Activated CD8-positive, alpha-beta memory T cell treated with anti-CD3 and anti-CD28 coated beads for 36 hours (primary cell): Measurements from ENCODE around the gene MBD2. TPM values are rescaled to one million over a fixed set of nuclear protein-coding genes. Genes with fewer than 3 reads are reported as not detected.
"Not testable (repeated sequence)": the region's sequence is repeated elsewhere in the genome, so short reads cannot be mapped to it uniquely, and the experiment has no call there.

Source experiments
- CTCF ChIA-PET: fragments of 350-600 bp; sonication (Branson Sonifier 250); formaldehyde crosslinking; loops from one replicate; lab custom pipeline; 2021; ENCODE audit warnings: antibody characterized with exemption; lab: Charles Lee
- POLR2A ChIA-PET: fragments of 350-600 bp; sonication (Branson Sonifier 250); formaldehyde crosslinking; loops from one replicate; lab custom pipeline; 2021; ENCODE audit warnings: antibody characterized with exemption; lab: Charles Lee
- total RNA-seq, 2 experiments: library from RNA; stranded (reverse); gene quantifications; one replicate each; pipeline ENCODE4 v1.2.3, GENCODE V29; 2021

MBD2 gene
- total RNA-seq, 2 experiments from 2014 or later, result 175 to 192 TPM

GRCh38 chr18:54130631-54131030 lies 93.8 kb downstream of the MBD2 start:
- POLR2A ChIA-PET, result no interaction called here
- CTCF ChIA-PET, result no interaction called here

DNA sequence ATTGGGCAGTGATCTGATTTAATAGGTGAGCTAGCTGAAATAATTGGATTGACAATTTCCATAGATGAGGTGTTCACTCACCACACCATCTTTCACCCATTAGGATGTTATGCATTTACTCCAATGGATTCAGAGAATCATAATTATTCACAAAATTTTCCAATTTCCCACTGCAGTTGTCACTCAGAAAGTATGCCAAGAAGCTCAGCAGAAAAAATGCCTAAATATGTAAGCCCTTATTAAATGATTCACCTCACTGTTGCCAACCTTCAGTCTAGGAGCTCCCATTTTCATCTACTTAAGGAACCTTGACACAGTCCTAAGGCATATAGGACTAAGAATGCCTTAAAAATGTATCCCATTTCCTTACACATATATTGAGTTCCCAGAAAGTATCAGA lies 94.3 kb downstream of the MBD2 start:
- POLR2A ChIA-PET, result no interaction called here

DNA sequence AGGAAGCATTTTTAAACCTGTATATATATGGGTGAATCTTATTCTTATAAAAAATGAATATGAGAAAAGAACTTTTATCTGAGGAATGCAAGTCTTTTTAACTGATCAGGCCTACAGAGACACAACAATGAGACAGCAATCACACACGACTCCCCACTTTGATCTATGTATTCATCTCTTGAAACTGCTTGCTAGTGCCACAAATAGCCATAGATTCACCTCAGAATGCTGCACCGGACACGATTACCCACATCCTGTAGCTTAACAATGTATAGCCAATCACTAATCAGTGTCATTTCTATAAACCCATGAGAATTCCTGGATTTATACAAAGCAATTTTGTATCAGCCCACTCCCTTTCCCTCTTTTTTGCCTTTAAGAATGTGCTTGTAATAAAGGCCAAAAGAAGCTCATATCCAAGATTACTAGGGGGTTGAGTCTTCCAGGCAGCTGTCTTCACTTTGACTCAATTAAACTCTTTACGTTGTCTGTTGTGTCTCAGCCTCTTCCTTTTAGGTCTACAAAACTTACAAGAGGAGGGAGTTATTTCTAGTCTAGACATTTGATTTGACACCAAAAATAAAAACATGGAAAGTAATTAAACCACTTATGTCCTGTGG lies 94.9 kb downstream of the MBD2 start:
- CTCF ChIA-PET, result interaction anchor here (1.8 kb wide), 1 partner anchor 18 kb away, joined by 6 read pairs; no protein-coding TSS in a partner anchor
- POLR2A ChIA-PET, result no interaction called here

More for the DNA sequence above, 94.3 kb downstream of the MBD2 start:
- CTCF ChIA-PET, result interaction anchor here (1.8 kb wide), 1 partner anchor 17 kb away, joined by 6 read pairs; no protein-coding TSS in a partner anchor

- CTCF ChIA-PET, result interaction anchor here (0.7 kb wide), 1 partner anchor 9 kb away, joined by 3 read pairs; no protein-coding TSS in a partner anchor
- POLR2A ChIA-PET, result interaction anchor here (0.7 kb wide), 1 partner anchor 141 kb away, joined by 3 read pairs; the partner anchor contains the start of gene POLI
Observed at GRCh38 chr18:54127759-54128378, 96.6 kb downstream of the MBD2 start.

DNA sequence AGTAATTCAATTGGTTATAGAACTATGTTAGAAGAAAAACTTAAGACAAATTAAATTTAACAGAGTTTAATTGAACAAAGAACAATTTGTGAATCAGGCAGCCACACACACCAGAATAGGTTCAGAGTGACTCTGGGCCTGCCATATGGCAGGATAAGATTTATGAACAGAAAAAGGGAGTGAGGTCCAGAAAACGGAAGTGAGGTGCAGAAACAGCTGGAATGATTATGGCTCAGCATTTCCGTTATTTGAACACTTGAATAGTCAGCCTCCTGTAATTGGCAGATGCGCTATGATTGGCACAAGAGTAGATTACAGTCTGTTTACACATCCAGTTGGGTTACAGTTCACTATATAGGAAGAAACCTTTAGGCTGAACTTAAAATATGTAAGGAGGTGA lies 99.0 kb downstream of the MBD2 start:
- ChIA-PET CTCF (no interaction called here), POLR2A (no interaction called here)

- CTCF ChIA-PET, POLR2A ChIA-PET: not testable (repeated sequence)
Observed at GRCh38 chr18:54123720-54124440, 100.6 kb downstream of the MBD2 start.

- ChIA-PET CTCF (interaction anchor here (0.5 to 1.3 kb wide), 6 partner anchors 9 to 552 kb away, joined by 3 to 4 read pairs (median 3); no protein-coding TSS in a partner anchor), POLR2A (no interaction called here)
Observed at GRCh38 chr18:54119524-54120019, 104.9 kb downstream of the MBD2 start.

- ChIA-PET CTCF (interaction anchor here (0.6 kb wide), 1 partner anchor 9 kb away, joined by 3 read pairs; no protein-coding TSS in a partner anchor), POLR2A (no interaction called here)
Observed at GRCh38 chr18:54117853-54118773, 106.4 kb downstream of the MBD2 start.

DNA sequence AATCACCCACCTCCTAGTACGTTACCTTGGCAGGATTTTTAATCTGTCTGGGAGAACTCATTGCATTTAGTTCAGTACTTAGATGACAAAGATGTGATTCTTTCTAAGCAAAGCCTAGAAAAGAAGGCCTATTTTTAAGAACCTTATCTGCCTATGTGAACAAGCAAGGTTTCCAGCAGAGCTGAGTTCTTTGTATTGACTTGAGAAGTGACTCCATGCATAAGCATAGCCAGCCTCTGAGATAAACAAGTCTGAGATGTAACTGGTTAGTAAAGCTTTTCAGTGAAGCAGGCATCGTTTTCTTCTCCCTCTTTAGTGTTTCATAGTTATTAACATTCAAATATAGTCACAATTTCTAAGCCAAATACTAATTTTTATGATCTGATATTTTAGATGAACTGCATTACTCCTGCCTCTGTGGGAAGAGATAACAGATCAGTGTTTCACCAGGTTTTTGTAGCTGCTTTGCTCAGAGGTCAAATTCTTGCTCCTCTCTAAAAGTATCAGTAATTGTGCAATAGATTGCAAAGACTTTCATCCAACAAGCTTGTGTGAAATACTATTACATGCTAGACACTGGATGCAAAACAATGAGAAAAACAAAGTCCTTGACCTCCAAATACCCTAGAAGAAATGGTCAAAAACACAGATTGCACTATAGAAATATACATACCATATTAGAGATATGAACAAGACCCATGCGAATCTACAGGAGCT lies 107.8 kb downstream of the MBD2 start:
- ChIA-PET POLR2A (no interaction called here), CTCF (interaction anchor here (1.0 to 1.2 kb wide), 2 partner anchors 31 to 549 kb away, joined by 3 to 4 read pairs; no protein-coding TSS in a partner anchor)

- ChIA-PET CTCF (no interaction called here), POLR2A (no interaction called here)
Observed at GRCh38 chr18:54112356-54112755, 112.1 kb downstream of the MBD2 start.

GRCh38 chr18:54109131-54109683 lies 115.3 kb downstream of the MBD2 start:
- POLR2A ChIA-PET, result no interaction called here
- CTCF ChIA-PET, result interaction anchor here (1.0 kb wide), 1 partner anchor 11 kb away, joined by 3 read pairs; no protein-coding TSS in a partner anchor

DNA sequence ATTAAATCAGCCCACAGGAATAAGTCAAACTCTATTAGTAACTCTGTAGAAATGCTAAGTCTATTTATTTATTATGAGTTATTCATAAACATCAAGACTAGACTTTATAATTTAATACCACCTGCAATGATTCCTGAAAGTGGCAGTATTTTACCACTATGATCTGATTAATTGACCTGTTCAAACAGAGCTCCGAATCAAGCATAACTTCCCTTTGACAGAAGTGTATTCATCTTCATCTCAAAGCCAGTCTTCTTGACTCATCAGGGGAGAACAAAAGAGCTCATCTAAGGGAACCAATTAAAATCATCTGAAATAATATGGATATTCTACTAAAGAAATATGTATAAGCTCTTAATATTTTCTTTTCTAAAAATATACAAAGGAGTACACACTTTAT lies 122.3 kb downstream of the MBD2 start:
- ChIA-PET CTCF (interaction anchor here (0.6 kb wide), 1 partner anchor 103 kb away, joined by 3 read pairs; no protein-coding TSS in a partner anchor), POLR2A (no interaction called here)

Other genes starting within 250 kb of the MBD2 start
- gene POLI, start 44.8 kb upstream of the MBD2 start, total RNA-seq, result 10 to 100 TPM in 1 of 2 experiments, 1 to 10 TPM in 1; 8.8 to 10.5 TPM
- gene STARD6, start 133.2 kb upstream of the MBD2 start, total RNA-seq, result under 1 TPM in 1 of 2 experiments, not detected in 1; 0.23 TPM
- gene C18orf54, start 133.2 kb upstream of the MBD2 start, total RNA-seq, result 10 to 100 TPM in 1 of 2 experiments, 1 to 10 TPM in 1; 9.5 to 10.9 TPM